GM12801 (cell line): Measurements from ENCODE around the gene LARP4B.

Source experiments
- TF ChIP-seq, protein P1 (sequence below): IDR thresholded peaks from one replicate; pipeline ENCODE4 v1.5.1; 2011; ENCODE audit warnings: control low read depth; ENCODE audit not compliant: insufficient read length; ENCODE audit errors: extremely low read depth

LARP4B gene

DNA sequence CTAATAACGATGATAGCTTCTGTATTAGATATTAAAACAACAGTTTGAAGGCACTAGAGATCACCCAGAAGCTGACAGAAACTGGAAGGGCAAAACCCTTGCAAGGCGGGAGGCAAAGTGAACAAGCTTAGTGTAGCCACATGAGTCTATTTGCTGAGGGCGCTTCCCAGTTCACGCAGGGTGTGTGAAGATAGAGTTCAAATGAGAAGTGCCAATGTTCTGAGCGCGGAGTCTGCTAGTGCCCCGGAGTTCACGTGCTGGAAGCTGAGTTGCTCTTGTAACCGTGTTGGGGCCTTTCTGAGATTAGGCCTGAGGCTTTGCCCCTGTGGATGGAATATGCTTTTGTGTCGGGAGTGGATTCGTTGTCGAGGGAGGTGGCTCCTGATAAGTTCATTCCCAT, 40.1 kb upstream of the LARP4B start:
- TF ChIP-seq, protein P1, sequence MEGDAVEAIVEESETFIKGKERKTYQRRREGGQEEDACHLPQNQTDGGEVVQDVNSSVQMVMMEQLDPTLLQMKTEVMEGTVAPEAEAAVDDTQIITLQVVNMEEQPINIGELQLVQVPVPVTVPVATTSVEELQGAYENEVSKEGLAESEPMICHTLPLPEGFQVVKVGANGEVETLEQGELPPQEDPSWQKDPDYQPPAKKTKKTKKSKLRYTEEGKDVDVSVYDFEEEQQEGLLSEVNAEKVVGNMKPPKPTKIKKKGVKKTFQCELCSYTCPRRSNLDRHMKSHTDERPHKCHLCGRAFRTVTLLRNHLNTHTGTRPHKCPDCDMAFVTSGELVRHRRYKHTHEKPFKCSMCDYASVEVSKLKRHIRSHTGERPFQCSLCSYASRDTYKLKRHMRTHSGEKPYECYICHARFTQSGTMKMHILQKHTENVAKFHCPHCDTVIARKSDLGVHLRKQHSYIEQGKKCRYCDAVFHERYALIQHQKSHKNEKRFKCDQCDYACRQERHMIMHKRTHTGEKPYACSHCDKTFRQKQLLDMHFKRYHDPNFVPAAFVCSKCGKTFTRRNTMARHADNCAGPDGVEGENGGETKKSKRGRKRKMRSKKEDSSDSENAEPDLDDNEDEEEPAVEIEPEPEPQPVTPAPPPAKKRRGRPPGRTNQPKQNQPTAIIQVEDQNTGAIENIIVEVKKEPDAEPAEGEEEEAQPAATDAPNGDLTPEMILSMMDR, result no peak

DNA sequence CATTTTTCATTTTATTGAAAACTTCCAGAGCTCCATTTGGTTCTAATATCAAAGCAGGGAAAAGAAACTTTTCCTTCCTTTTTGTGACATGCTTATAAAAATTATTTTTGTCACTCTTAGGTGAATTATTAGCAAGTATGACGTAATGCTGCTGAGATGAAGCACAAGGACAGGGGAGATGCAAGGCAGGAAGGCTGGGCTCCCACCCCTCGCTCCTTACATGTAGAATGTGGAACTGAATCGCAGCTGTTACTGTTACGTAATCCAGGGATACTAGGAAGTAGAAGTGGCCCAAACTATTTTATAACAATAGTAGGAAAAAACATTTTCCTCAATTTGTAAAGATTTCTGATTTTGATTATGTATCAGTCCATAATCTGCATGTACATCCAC, 39.6 kb upstream of the LARP4B start:
- TF ChIP-seq, protein P1, result no peak

DNA sequence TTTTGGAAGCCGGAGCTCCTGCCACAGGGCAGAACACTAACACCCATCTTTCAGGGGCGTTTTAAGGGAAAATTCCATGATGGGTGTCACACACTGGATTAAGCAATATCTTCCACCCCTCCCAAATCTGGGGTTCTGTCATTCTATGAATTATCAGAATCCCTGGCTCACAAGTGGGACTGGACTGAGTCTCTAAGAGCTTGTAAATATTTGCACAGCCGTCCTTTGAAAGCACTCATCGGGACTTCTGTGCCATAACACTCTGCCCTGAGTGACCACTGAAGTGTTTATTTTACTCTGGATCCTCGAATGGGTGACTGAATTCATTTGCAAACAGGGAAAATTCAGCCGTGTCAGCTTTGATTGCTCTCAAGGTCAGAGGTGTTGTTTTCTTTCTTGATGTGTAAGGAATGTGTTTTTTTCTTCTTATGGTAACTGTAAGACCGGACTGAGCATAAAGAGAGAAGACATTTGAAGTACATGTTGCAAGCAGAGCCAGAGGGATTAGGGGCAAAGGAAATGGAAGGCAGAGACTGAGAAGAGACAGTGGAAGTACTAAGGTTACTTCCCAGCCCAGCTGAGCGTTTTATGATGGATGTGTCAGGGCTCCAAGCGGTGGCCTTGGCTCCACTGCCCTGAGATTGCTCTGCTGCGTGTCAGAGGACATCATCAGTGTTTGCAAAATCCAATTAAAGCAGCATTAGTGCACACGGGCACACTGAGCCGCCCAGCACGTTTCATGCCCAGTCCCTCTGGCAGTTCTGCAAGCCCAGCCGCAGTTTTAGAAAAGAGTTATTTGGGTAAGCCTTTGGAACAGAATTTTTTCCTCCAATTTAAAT, 39.0 kb upstream of the LARP4B start:
- TF ChIP-seq, protein P1, result no peak

DNA sequence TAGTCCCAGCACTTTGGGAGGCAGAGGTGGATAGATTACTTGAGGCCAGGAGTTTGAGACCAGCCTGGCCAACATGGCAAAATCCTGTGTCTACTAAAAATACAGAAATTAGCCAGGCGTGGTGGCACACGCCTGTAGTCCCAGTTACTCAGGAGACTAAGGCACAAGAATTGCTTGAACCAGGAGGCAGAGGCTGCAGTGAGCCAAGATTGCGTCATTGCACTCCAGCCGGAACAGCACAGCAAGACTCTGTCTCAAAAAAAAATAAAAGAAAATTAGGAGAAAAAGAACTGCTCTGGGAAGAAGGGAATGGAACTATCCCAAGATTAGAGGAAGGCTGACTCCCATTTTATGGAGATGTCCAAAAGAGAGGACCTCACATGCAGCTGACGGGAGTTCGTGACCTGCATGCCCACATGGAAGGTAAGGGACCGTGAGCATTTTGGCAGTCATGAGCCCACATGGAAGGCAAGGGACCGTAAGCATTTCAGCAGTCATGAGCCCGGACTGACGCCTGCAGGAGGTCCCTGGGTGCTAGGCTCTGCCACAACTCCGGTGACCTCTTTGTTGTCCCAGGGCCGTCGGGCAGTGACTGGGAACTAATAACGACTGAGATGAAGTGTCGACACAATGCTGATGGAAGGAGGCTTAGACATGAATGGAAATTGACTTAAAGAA, 38.1 kb upstream of the LARP4B start:
- TF ChIP-seq, protein P1, result no peak

DNA sequence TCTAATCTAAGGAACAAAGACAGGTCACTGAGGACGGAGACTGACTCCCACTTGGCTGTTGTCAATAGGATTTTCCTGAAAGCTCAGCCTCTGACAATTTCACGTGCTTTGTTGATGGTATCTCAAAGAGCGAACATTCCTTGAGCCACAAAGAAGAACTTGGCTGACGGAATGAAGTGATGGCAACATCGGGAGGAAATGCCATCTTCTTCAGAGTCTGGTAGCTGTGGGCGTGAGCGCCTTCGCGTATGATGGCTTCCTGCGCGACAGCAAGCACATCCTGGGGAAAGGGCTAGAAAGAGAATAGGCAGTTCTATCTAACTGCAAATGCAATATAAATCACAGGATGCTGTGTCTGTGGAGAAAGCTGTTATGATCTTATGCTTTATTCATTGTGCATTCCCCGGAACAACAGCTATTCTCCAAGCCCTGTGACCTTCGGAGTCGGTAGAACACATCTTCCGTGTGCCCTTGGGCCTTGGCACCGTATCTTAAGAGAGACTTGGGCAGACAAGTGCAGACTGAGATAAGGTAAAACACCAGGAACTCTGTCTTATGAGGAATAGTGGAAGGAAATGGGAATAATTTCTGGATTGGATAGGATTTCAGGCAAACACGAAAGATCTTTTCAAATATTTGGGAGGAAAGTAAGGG, 37.2 kb upstream of the LARP4B start:
- TF ChIP-seq, protein P1, result no peak

DNA sequence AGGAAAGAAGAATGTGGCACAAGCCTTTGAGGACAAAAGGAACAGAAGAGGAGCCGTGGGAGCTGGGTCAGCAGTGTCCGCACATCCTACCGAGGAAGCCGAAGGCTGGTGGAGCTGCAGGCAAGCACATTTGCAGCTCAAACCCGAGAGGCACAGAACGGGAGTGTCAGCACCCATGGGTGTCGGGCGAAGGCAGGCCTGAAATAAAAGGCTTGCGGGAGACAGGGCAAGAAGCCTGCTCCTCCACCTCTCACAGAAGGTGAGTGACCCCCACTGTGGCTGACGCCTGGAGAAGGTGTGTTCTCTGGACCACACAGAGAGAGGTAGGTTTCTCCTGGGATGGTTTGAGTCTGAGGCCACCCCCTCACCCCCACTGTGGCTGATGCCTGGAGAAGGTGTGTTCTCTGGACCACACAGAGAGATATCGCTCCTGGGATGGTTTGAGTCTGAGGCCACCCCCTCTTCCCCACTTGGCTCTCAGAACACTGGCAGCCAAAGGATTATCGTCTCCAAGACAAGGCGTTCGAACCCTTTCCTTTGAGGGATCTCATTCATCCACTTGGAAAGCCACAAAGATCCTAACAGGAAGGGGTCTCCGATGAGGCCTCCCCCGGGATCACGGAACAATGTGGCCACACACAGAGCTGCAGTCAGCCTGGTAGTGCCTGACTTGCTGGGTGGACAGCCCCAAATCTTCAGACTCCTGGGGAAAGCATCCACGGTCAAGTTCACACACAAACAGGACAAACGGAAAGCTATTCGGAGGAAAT, 35.1 kb upstream of the LARP4B start:
- TF ChIP-seq, protein P1, result no peak

DNA sequence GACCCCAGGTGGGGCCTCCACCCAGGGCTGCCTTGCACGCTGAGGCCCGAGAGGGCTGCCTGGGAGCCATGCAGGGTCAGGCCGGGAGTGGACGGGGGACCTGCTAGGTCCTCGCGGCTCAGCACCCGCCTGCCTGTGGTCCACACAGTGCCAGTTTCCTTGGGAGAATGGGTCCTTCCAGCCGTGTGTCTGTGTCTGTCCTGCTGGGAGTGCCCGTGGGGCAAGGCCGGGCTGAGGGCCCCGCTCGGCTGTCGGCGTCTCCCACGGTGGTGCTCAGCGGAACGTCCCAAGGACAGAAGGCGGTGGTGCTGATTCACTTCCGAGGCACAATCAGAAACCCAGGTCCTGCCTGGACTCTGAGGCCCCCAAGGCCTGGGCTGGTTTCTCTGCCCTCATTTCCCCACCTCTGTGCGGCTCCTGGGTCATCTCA, 33.5 kb upstream of the LARP4B start:
- TF ChIP-seq, protein P1, result no peak
